ENCODE data around the gene PAX4.

Gene PAX4

DNA sequence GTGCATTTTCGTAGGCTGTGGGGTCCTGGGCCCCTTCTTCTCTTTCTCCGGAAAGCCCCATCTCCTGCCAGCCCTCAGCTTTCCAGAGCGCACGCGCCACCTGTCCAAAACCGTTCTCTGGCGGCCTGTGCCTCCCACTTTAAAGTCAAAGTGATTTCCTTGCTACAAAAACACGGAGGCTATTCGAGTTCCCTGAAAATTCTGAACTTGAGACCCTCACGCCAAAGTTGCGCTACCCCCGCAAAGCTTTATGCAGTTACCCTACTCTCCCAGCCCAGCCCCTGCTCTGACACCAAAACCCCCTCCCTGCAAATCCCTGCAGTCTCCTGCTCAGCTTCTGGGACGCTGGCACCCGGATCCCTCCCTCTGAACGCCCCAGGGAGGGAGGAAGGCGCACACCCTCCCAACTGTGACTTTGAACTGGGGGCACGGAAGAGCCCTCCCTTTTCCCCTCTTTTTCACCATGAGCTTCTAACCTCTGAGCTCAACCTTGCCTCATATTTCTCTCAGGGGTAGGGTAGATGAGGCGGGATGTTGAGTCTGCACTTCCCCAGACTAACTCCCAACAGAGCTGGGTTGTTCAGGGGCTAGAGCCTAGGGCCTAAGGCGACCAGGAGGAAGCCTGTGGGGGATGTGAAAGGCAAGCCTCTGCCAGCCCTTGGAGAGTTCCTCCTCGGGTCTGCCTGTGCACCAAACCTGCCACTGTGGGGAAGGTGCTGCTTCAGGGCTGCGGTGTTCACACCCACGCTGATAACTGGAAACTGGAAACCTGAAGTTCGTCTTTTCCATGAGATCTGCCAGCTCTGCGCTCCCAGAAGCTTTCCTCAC, 2.7 kb upstream of the PAX4 start:
- Histone ChIP-seq H3K9ac (no peak overlapping the region), H3K27me3 (ENCODE audit: control insufficient read depth, insufficient read depth, low read length) (no peaks in the 10 kb centered on the region), H3K36me3 (ENCODE audit: control insufficient read depth, insufficient read depth, low read length) (no peaks in the 10 kb centered on the region), H3K4me1 (no peaks in the 10 kb centered on the region), H3K4me3 (ENCODE audit: low read depth, low read length) (no peak overlapping the region), H2AFZ (no peak overlapping the region), H3K27ac (no peak overlapping the region), H3K79me2 (no peaks in the 10 kb centered on the region), H3K4me2 (ENCODE audit: low read length) (no peak overlapping the region), H3K9me3 (ENCODE audit: control insufficient read depth, low read length) (no peaks in the 10 kb centered on the region)
- TF ChIP-seq, protein P1, sequence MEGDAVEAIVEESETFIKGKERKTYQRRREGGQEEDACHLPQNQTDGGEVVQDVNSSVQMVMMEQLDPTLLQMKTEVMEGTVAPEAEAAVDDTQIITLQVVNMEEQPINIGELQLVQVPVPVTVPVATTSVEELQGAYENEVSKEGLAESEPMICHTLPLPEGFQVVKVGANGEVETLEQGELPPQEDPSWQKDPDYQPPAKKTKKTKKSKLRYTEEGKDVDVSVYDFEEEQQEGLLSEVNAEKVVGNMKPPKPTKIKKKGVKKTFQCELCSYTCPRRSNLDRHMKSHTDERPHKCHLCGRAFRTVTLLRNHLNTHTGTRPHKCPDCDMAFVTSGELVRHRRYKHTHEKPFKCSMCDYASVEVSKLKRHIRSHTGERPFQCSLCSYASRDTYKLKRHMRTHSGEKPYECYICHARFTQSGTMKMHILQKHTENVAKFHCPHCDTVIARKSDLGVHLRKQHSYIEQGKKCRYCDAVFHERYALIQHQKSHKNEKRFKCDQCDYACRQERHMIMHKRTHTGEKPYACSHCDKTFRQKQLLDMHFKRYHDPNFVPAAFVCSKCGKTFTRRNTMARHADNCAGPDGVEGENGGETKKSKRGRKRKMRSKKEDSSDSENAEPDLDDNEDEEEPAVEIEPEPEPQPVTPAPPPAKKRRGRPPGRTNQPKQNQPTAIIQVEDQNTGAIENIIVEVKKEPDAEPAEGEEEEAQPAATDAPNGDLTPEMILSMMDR (IDR thresholded peaks at IDR 0.05) = no peak

DNA sequence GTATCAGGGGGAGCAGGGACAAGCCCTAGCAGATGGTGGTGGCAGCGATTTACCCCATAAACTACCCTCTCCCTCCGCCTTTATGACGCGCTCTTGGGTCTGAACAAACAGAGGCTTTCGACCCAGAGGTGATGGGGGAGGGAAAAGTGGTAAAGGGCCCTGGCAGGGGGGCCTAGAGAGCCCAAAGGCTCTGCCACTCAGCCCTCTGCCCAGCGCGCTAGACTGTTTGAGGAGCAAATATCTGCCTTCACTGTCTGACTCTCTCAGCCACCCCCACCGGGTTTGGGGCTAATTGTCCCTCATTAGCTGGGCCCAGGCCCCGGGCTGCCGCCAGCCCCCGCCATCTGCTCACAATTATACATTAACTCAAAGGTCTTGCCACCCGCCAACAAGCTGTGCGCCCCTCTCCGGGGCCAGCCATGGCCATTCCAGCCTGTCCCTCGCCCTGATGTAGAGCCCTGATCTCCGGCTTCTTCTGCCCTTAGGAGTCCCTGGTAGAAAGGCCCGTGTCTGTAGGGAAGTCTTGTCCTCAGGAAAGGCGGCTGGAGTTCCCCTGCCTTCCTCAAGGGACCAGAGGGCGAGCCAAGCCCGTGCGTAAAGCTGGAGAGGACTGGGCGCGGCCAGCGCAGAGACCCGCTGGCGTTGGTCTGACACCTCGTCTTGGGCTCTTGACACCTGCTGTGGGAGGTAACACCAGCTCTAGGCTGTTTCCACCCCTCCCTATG, 1.9 kb upstream of the PAX4 start:
- Histone ChIP-seq H3K4me2 (ENCODE audit: low read length) (no peak overlapping the region), H3K4me1 (no peaks in the 10 kb centered on the region), H3K27ac (no peak overlapping the region), H2AFZ (no peak overlapping the region), H3K27me3 (ENCODE audit: control insufficient read depth, insufficient read depth, low read length) (no peaks in the 10 kb centered on the region), H3K36me3 (ENCODE audit: control insufficient read depth, insufficient read depth, low read length) (no peaks in the 10 kb centered on the region), H3K9me3 (ENCODE audit: control insufficient read depth, low read length) (no peaks in the 10 kb centered on the region), H3K79me2 (no peaks in the 10 kb centered on the region), H3K9ac (no peak overlapping the region), H3K4me3 (ENCODE audit: low read depth, low read length) (no peak overlapping the region)
- TF ChIP-seq, protein P1 (IDR thresholded peaks at IDR 0.05) = no peak

DNA sequence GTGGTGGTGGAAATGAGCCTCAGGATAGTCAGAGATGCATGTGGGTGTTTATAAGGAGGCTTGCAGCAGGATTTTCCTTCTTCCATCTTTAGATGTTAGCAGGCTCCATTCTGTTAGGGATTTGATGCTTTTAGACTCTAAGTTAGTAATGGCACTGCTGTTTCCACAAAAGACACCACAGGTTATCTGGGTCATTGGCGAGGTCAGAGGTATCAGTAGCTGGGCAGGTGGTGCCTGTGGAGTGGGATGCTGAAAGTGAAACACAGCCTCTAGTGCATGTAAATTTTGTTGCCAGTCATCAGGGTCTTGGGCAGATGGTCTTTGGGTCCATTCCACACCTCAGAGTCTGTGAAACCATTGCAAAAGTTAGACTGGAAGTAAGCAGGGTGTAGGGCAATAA, 833 bp upstream of the PAX4 start:
- no peak overlapping the region for H2AFZ ChIP-seq
- H3K9me3 ChIP-seq (ENCODE audit: control insufficient read depth, low read length) = no peaks in the 10 kb centered on the region
- no peaks in the 10 kb centered on the region for H3K36me3 ChIP-seq (ENCODE audit: control insufficient read depth, insufficient read depth, low read length)
- H3K27ac ChIP-seq = no peak overlapping the region
- H3K9ac ChIP-seq = no peak overlapping the region
- no peaks in the 10 kb centered on the region for H3K4me1 ChIP-seq
- no peaks in the 10 kb centered on the region for H3K79me2 ChIP-seq
- no peaks in the 10 kb centered on the region for H3K27me3 ChIP-seq (ENCODE audit: control insufficient read depth, insufficient read depth, low read length)
- TF ChIP-seq, protein P1 (IDR thresholded peaks at IDR 0.05) = no peak
- no peak overlapping the region for H3K4me2 ChIP-seq (ENCODE audit: low read length)
- H3K4me3 ChIP-seq (ENCODE audit: low read depth, low read length) = no peak overlapping the region

DNA sequence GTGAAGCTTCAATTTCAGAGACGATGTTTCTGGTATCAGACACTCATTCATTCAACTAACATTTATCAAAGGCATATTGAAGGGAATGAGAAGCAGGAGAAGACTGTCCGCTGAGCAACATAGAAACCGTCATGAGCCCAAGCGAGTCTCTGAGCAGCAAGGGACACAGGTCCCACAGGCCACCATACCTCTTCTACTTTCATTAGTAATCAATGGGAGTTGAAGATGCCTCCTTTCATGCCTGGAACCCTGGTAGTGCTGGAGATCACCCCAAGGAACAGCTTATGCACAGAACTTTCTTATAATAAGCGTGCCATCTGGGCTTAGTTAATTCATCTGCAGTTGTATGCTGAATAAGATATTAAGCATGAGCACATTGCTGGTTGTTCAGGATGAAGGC, 1.2 kb downstream of the PAX4 start:
- TF ChIP-seq, protein P1 (IDR thresholded peaks at IDR 0.05) = no peak
- Histone ChIP-seq H3K9me3 (ENCODE audit: control insufficient read depth, low read length) (no peaks in the 10 kb centered on the region), H3K4me2 (ENCODE audit: low read length) (no peak overlapping the region), H3K27ac (no peak overlapping the region), H3K9ac (no peak overlapping the region), H3K4me3 (ENCODE audit: low read depth, low read length) (no peak overlapping the region), H3K36me3 (ENCODE audit: control insufficient read depth, insufficient read depth, low read length) (no peaks in the 10 kb centered on the region), H2AFZ (no peak overlapping the region), H3K79me2 (no peaks in the 10 kb centered on the region), H3K27me3 (ENCODE audit: control insufficient read depth, insufficient read depth, low read length) (no peaks in the 10 kb centered on the region), H3K4me1 (no peaks in the 10 kb centered on the region)

All from parathyroid adenoma (tissue), 2 donors.